H9 (cell line): ENCODE results near the gene SPIN1. TPM values are rescaled to one million over a fixed set of nuclear protein-coding genes. Genes with fewer than 3 reads are reported as not detected.
A peak's percentile ranks its signal among the peaks of the same experiment; 100 is the strongest.

Experiments used
- DNase-seq: peaks from one replicate; pipeline ENCODE4 v3.0.0-alpha.2; 2017
- H2AFZ ChIP-seq: one replicate; pipeline ENCODE4 v1.6.1; 2013; ENCODE audit warnings: mild to moderate bottlenecking, low read length, control low read depth, moderate library complexity
- H2AK5ac ChIP-seq: 2 replicates; pipeline ENCODE4 v1.6.1; 2013; ENCODE audit warnings: low read length, control low read depth, mixed read lengths; ENCODE audit not compliant: insufficient read length
- H2BK120ac ChIP-seq: one replicate; pipeline ENCODE4 v1.6.1; 2013; ENCODE audit warnings: low read depth, mild to moderate bottlenecking, low read length, control low read depth, inconsistent platforms; ENCODE audit not compliant: poor library complexity, severe bottlenecking
- H2BK12ac ChIP-seq: 2 replicates; pipeline ENCODE4 v1.6.1; 2013; ENCODE audit warnings: low read length, control low read depth, mixed read lengths, low read depth; ENCODE audit not compliant: insufficient read length
- H2BK15ac ChIP-seq: 2 replicates; pipeline ENCODE4 v1.6.1; 2013; ENCODE audit warnings: low read depth, low read length, control low read depth
- H2BK20ac ChIP-seq: one replicate; pipeline ENCODE4 v1.6.1; 2013; ENCODE audit warnings: low read depth, mild to moderate bottlenecking, low read length, control low read depth, inconsistent platforms; ENCODE audit not compliant: poor library complexity, severe bottlenecking
- H2BK5ac ChIP-seq: 2 replicates; pipeline ENCODE4 v1.6.1; 2013; ENCODE audit warnings: low read length, control low read depth, mixed read lengths; ENCODE audit not compliant: insufficient read length
- H3K14ac ChIP-seq: 2 replicates; pipeline ENCODE4 v1.6.1; 2013; ENCODE audit warnings: low read length, control low read depth; ENCODE audit not compliant: insufficient read depth
- H3K18ac ChIP-seq: 2 replicates; pipeline ENCODE4 v1.6.1; 2013; ENCODE audit warnings: low read depth, mild to moderate bottlenecking, mixed read lengths, low read length, control low read depth; ENCODE audit not compliant: insufficient read length
- H3K23ac ChIP-seq: 2 replicates; pipeline ENCODE4 v1.6.1; 2013; ENCODE audit warnings: low read length, control low read depth, mixed read lengths, low read depth; ENCODE audit not compliant: insufficient read length
- H3K23me2 ChIP-seq: 2 replicates; pipeline ENCODE4 v1.6.1; 2013; ENCODE audit warnings: low read depth, mild to moderate bottlenecking, mixed read lengths, low read length, control low read depth; ENCODE audit not compliant: insufficient read length, poor library complexity, severe bottlenecking
- H3K27ac ChIP-seq: 2 replicates; pipeline ENCODE4 v1.5.1; 2013; ENCODE audit warnings: low read length, control low read depth, mixed read lengths, low read depth; ENCODE audit not compliant: insufficient read length
- H3K27me3 ChIP-seq: 2 replicates; pipeline ENCODE4 v1.6.1; 2013; ENCODE audit warnings: low read length, control low read depth, inconsistent platforms; ENCODE audit not compliant: insufficient read depth
- H3K4ac ChIP-seq: 2 replicates; pipeline ENCODE4 v1.6.1; 2013; ENCODE audit warnings: low read depth, mild to moderate bottlenecking, control low read depth, inconsistent platforms, low read length, moderate library complexity
- H3K4me1 ChIP-seq: 2 replicates; pipeline ENCODE4 v1.6.1; 2013; ENCODE audit warnings: low read length, control low read depth, inconsistent platforms; ENCODE audit not compliant: insufficient read depth
- H3K4me2 ChIP-seq: 2 replicates; pipeline ENCODE4 v1.6.1; 2013; ENCODE audit warnings: low read length, control low read depth, mixed read lengths; ENCODE audit not compliant: insufficient read length, insufficient read depth
- H3K56ac ChIP-seq: 2 replicates; pipeline ENCODE4 v1.6.1; 2013; ENCODE audit warnings: low read depth, mild to moderate bottlenecking, mixed read lengths, low read length, control low read depth; ENCODE audit not compliant: insufficient read length
- H3K79me1 ChIP-seq: 2 replicates; pipeline ENCODE4 v1.6.1; 2013; ENCODE audit warnings: low read depth, mild to moderate bottlenecking, moderate library complexity, low read length, control low read depth, inconsistent platforms; ENCODE audit not compliant: insufficient read depth, poor library complexity, severe bottlenecking
- H3K79me2 ChIP-seq: 2 replicates; pipeline ENCODE4 v1.6.1; 2013; ENCODE audit warnings: low read length, control low read depth, inconsistent platforms; ENCODE audit not compliant: insufficient read depth
- H3K9ac ChIP-seq: 2 replicates; pipeline ENCODE4 v1.6.1; 2013; ENCODE audit warnings: low read length, control low read depth, mixed read lengths; ENCODE audit not compliant: insufficient read length; ENCODE audit errors: extremely low read depth
- H3K9me3 ChIP-seq: one replicate; pipeline ENCODE4 v1.6.1; 2013; ENCODE audit warnings: low read depth, low read length, inconsistent platforms; ENCODE audit not compliant: control insufficient read depth
- H3T11ph ChIP-seq: one replicate; pipeline ENCODE4 v1.6.1; 2013; ENCODE audit warnings: mild to moderate bottlenecking, low read length, control low read depth, inconsistent platforms
- H4K20me1 ChIP-seq: one replicate; pipeline ENCODE4 v1.6.1; 2013; ENCODE audit not compliant: control insufficient read depth, insufficient read length, insufficient read depth
- H4K5ac ChIP-seq: 2 replicates; pipeline ENCODE4 v1.6.1; 2013; ENCODE audit warnings: low read depth, mild to moderate bottlenecking, mixed read lengths, low read length, control low read depth; ENCODE audit not compliant: insufficient read length
- H4K8ac ChIP-seq: replicated peaks from 2 replicates; pipeline ENCODE4 v1.6.1; 2013; ENCODE audit warnings: low read length, control low read depth, mixed read lengths, low read depth; ENCODE audit not compliant: insufficient read length
- H4K91ac ChIP-seq: 2 replicates; pipeline ENCODE4 v1.6.1; 2013; ENCODE audit warnings: low read depth, mild to moderate bottlenecking, moderate library complexity, mixed read lengths, low read length, control low read depth; ENCODE audit not compliant: insufficient read length
- H3K27ac Mint-ChIP-seq, 3 experiments: 2 replicates in 2 of 3; 3 replicates in 1 of 3; pipeline ENCODE4 v1.8.0; 2020 to 2021; ENCODE audit warnings: mixed read lengths in 3 of 3, mild to moderate bottlenecking in 1 of 3, moderate library complexity in 1 of 3
- H3K27me3 Mint-ChIP-seq: 2 replicates; pipeline ENCODE4 v1.8.0; 2021; ENCODE audit warnings: low read depth, mild to moderate bottlenecking, moderate library complexity, mixed read lengths
- H3K36me3 Mint-ChIP-seq, 3 experiments: 2 replicates in 2 of 3; 3 replicates in 1 of 3; pipeline ENCODE4 v1.8.0; 2020 to 2021; ENCODE audit warnings: low read depth in 3 of 3, mixed read lengths in 3 of 3; ENCODE audit not compliant: insufficient read depth in 1 of 3
- H3K4me1 Mint-ChIP-seq, 2 experiments: 2 replicates each; pipeline ENCODE4 v1.8.0; 2020; ENCODE audit warnings: mixed read lengths in 2 of 2
- H3K4me3 Mint-ChIP-seq, 2 experiments: 2 replicates in 1 of 2; 3 replicates in 1 of 2; pipeline ENCODE4 v1.8.0; 2020 to 2021; ENCODE audit warnings: mild to moderate bottlenecking in 2 of 2, mixed read lengths in 2 of 2, moderate library complexity in 1 of 2
- H3K9me3 Mint-ChIP-seq, 2 experiments: 2 replicates in 1 of 2; 3 replicates in 1 of 2; pipeline ENCODE4 v1.8.0; 2020; ENCODE audit warnings: mild to moderate bottlenecking in 2 of 2, mixed read lengths in 2 of 2, moderate library complexity in 1 of 2
- CTCF ChIP-seq: fragments of 200-600 bp; sonication (generic); conservative IDR thresholded peaks from 3 replicates; pipeline ENCODE4 v1.8.0; 2021; ENCODE audit warnings: antibody characterized with exemption, mild to moderate bottlenecking
- WGBS: extraction: QIAGEN DNeasy Blood & Tissue Kit; methylation state at CpG from one replicate; pipeline ENCODE4 v1.1.7; 2013; ENCODE audit warnings: missing lambda C conversion rate, low lambda C conversion rate, mixed read lengths; ENCODE audit not compliant: insufficient read length; ENCODE audit errors: extremely low coverage; 5-methylcytosine and 5-hydroxymethylcytosine counted together
- total RNA-seq: library from RNA; stranded (reverse); gene quantifications from 2 replicates; pipeline ENCODE4 v1.2.1, GENCODE V29; 2021

Gene SPIN1
- total RNA-seq, 1 experiment from 2014 or later: 136 TPM

GRCh38 chr9:88398016-88398415 is 9.8 kb downstream of the SPIN1 start:
- Mint-ChIP-seq H3K27ac (peak overlapping the region in 1 of 3 experiments; percentile 68; a peak in 4 of 7 replicates), H3K9me3 (no peaks in the 10 kb centered on the region), H3K27me3 (no peaks in the 10 kb centered on the region), H3K4me3 (no peak overlapping the region), H3K4me1 (peaks cover 24 to 31% of the 10 kb centered on the region in 2 experiments), H3K36me3 (peaks cover 11 to 27% (median 23%) of the 10 kb centered on the region in 3 experiments; a peak in 6 of 7 replicates)
- Histone ChIP-seq H3K27ac (no peak overlapping the region), H2AK5ac (no peak overlapping the region), H4K20me1 (no peaks in the 10 kb centered on the region), H3K79me1 (no peaks in the 10 kb centered on the region), H2BK5ac (no peak overlapping the region), H2BK20ac (no peak overlapping the region), H3K4ac (no peak overlapping the region), H4K8ac (no peak overlapping the region), H2BK15ac (no peak overlapping the region), H4K91ac (no peak overlapping the region), H3K79me2 (peaks cover 80% of the 10 kb centered on the region), H3K18ac (no peak overlapping the region), H3T11ph (no peak overlapping the region), H3K4me2 (no peak overlapping the region), H2BK120ac (no peak overlapping the region), H3K9ac (no peak overlapping the region), H3K14ac (no peak overlapping the region; the same call in 1 of the 2 replicates), H3K9me3 (no peaks in the 10 kb centered on the region), H3K56ac (no peak overlapping the region), H3K4me1 (peaks cover 4% of the 10 kb centered on the region; the same call in 1 of the 2 replicates), H3K23ac (no peak overlapping the region), H2BK12ac (no peak overlapping the region), H2AFZ (no peak overlapping the region), H3K23me2 (no peaks in the 10 kb centered on the region), H4K5ac (no peak overlapping the region), H3K27me3 (no peaks in the 10 kb centered on the region)
- no peak for TF ChIP-seq CTCF
- WGBS: no CpG with 5 or more reads among the region's 5 CpGs
- DNase-seq: no peak
